RWPE1 (cell line): ENCODE measurements around the gene DHX15.

Source experiments
- CTCF ChIA-PET: fragments of 350-600 bp; sonication (Branson Sonifier 250); formaldehyde crosslinking; extraction: SDS; loops from one replicate; lab custom pipeline; 2021; lab: Yijun Ruan, JAX
- POLR2A ChIA-PET: fragments of 400-600 bp; formaldehyde crosslinking; extraction: SDS; loops from one replicate; lab custom pipeline; 2020; ENCODE audit warnings: antibody characterized with exemption; ENCODE audit not compliant: low non-redundant PET; lab: Yijun Ruan, JAX
- DNase-seq: peaks from one replicate; pipeline ENCODE4 v3.0.0; 2012; ENCODE audit warnings: low spot score
- H3K27ac ChIP-seq: fragments of 450-650 bp; 2 replicates; pipeline ENCODE4 v1.5.1; 2017
- TF ChIP-seq, protein P1 (sequence below): fragments of 450-650 bp; conservative IDR thresholded peaks from 2 replicates; pipeline ENCODE4 v1.5.1; 2017; ENCODE audit warnings: low read depth, mild to moderate bottlenecking

DHX15 gene

DNA sequence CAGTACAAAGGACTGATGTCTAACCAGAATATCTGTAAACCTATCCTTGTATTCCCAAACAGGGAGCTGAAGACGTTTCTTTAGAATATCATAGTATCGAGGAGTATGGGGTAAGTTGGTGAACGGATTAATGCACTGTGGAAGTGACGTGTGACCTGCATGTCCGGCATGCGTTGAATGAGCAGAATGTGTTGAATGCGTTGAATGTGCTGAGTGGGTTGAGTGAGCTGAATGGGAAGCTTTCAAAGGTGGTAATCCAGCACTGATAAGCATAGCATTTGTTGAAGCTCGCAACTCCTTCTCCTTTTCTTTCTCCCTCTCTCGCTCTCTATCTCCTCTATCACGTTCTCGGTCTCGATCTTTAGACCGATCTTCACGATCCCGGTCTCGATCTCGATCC lies 8.1 kb downstream of the DHX15 start:
- POLR2A ChIA-PET, result no interaction called here
- CTCF ChIA-PET, result interaction anchor here (0.6 kb wide), 1 partner anchor 1195 kb away, joined by 5 read pairs; no protein-coding TSS in a partner anchor
- TF ChIP-seq, protein P1, sequence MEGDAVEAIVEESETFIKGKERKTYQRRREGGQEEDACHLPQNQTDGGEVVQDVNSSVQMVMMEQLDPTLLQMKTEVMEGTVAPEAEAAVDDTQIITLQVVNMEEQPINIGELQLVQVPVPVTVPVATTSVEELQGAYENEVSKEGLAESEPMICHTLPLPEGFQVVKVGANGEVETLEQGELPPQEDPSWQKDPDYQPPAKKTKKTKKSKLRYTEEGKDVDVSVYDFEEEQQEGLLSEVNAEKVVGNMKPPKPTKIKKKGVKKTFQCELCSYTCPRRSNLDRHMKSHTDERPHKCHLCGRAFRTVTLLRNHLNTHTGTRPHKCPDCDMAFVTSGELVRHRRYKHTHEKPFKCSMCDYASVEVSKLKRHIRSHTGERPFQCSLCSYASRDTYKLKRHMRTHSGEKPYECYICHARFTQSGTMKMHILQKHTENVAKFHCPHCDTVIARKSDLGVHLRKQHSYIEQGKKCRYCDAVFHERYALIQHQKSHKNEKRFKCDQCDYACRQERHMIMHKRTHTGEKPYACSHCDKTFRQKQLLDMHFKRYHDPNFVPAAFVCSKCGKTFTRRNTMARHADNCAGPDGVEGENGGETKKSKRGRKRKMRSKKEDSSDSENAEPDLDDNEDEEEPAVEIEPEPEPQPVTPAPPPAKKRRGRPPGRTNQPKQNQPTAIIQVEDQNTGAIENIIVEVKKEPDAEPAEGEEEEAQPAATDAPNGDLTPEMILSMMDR, result no peak
- no peak overlapping the region for H3K27ac ChIP-seq
- no peak for DNase-seq

DNA sequence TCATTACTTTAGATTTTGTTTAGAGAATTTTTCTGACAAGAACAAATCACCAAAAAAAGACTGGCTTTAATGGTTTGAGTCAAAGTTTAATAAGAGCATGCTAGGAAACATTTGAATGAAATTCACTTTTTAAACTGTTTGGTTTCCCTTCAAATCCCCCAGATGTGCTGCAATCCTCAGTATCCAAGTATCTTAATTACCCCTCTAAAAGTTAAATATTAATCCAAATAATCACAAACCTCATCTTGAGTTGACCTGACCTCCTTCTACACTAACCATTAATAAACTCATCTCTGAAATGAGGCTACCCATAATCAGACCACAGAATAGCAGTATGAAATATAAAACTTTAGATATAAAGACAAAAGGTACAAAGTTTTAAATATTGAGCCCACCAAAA lies 10.1 kb downstream of the DHX15 start:
- CTCF ChIA-PET, result interaction anchor here (0.6 kb wide), 1 partner anchor 295 kb away, joined by 3 read pairs; no protein-coding TSS in a partner anchor
- no peak overlapping the region for H3K27ac ChIP-seq
- POLR2A ChIA-PET, result no interaction called here
- TF ChIP-seq, protein P1, result no peak
- DNase-seq, result no peak

DNA sequence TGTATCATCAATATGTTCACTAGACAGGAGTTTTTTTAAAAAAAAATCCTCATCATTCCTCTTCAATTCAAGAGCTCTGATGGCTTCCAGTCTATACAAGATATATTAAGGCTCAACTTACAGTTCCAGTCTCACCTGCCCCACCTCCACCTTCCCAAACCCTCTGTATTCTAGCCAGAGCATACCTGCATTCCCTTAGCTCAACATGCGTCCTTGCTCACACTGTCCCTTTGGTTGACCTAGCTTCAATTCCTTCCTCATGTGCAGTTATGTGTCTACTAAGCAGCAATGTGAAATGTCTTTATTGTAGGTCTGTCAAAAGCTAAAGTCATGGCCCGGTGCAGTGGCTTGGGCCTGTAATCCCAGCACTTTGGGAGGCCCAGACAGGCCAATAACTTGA lies 10.8 kb downstream of the DHX15 start:
- TF ChIP-seq, protein P1, result no peak
- DNase-seq, result no peak
- CTCF ChIA-PET, result no interaction called here
- no peak overlapping the region for H3K27ac ChIP-seq
- POLR2A ChIA-PET, result no interaction called here

DNA sequence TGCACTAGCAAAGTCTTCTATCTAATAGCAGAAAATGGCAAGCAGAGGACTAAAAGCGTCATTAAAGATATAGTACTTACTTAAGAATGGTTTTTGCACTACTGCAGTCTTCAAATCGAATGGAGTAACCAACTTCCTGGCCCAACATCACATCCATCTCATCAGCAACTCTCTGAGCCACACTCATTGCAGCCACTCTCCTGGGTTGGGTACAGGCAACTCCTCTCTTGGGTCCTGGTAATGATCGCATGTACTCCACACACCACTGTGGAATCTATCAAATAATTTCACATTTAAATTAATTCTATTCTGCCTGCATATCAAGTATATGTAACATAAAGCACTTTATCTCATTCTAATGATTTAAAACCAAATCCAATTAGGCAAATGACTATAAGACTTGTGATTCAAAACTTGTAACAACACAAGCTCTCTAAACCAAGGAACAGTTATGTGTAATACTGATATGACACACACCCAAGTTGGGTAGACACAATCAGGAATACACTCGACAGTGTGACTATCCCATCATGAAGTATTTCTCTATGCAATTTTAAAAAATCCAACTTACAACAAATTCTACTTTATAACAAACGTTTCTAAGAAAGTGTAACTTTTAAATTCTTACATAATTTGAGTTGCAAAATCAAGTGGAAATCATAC lies 13.6 kb downstream of the DHX15 start:
- DNase-seq, result no peak
- ChIA-PET POLR2A (no interaction called here), CTCF (interaction anchor here (0.6 to 0.9 kb wide), 2 partner anchors 56 to 1536 kb away, joined by 3 to 5 read pairs; no protein-coding TSS in a partner anchor)

DNA sequence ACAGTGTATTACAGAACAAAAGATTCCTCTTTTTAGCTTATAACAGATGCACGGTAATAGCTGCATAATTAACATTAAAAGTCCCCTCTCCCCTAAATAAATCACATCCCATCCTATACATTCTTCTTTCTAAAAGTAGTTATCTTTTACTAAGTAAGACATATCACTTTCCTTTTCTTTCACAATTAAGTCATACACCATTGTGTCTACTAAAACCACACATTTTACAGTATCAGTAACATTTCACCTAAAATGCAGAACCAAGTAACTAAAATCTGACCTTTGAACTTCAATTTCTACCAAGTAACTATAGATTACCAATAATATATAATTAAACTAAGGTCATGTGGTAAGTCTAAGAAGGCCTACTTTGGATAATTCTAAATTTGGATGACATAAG lies 14.2 kb downstream of the DHX15 start:
- H3K27ac ChIP-seq, result no peak overlapping the region
- ChIA-PET CTCF (interaction anchor here (0.6 to 0.9 kb wide), 2 partner anchors 56 to 1536 kb away, joined by 3 to 5 read pairs; no protein-coding TSS in a partner anchor), POLR2A (no interaction called here)
- TF ChIP-seq, protein P1, result no peak
- no peak for DNase-seq

More for the DNA sequence above, 13.6 kb downstream of the DHX15 start:
- H3K27ac ChIP-seq, result no peak overlapping the region
- TF ChIP-seq, protein P1, result no peak

DNA sequence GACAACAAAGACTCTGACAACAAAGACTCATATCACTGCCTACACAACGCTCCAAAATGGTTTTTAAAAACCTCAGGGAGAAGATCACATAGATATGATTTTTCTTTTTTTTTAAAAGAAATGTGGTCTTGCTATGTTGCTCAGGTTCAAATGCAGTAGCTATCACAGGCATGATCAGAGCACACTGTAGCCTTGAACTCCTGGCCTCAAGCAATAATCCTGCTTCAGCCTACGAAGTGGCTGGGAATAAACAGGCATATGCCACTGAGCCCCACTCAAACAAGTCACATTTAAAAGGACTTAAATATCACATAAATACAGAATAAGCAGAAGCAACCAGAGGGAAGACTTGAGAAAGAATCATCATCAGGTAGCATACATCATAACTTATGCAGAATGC lies 14.7 kb downstream of the DHX15 start:
- ChIA-PET CTCF (interaction anchor here (0.6 to 0.9 kb wide), 2 partner anchors 55 to 1535 kb away, joined by 3 to 5 read pairs; no protein-coding TSS in a partner anchor), POLR2A (no interaction called here)
- H3K27ac ChIP-seq, result no peak overlapping the region
- TF ChIP-seq, protein P1, result no peak
- no peak for DNase-seq
